NCI-H2081 treated with DMSO at 0.1 percent for 48 hours (cell line): ENCODE measurements around the gene KRTAP5-2.
"Not testable (repeated sequence)": the region's sequence is repeated elsewhere in the genome, so short reads cannot be mapped to it uniquely, and the experiment has no call there.

ENCODE experiments used
- DNase-seq: peaks from one replicate; lab custom pipeline; 2025; lab: John Stamatoyannopoulos, UW

Gene KRTAP5-2, protein sequence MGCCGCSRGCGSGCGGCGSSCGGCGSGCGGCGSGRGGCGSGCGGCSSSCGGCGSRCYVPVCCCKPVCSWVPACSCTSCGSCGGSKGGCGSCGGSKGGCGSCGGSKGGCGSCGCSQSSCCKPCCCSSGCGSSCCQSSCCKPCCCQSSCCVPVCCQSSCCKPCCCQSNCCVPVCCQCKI

GRCh38 chr11:1597994-1598380 is at the start of gene KRTAP5-2:
TSS of gene KRTAP5-2 (minus strand) at chr11:1598294. CDS start at chr11:1598250, 44 bp downstream.
- DNase-seq, result no peak

- not testable (repeated sequence) for DNase-seq
These were observed 48.4 kb upstream of the KRTAP5-2 start for GRCh38 chr11:1646540-1646939.

- no peak for DNase-seq
These were observed 47.3 kb upstream of the KRTAP5-2 start for GRCh38 chr11:1645357-1645821.

DNA sequence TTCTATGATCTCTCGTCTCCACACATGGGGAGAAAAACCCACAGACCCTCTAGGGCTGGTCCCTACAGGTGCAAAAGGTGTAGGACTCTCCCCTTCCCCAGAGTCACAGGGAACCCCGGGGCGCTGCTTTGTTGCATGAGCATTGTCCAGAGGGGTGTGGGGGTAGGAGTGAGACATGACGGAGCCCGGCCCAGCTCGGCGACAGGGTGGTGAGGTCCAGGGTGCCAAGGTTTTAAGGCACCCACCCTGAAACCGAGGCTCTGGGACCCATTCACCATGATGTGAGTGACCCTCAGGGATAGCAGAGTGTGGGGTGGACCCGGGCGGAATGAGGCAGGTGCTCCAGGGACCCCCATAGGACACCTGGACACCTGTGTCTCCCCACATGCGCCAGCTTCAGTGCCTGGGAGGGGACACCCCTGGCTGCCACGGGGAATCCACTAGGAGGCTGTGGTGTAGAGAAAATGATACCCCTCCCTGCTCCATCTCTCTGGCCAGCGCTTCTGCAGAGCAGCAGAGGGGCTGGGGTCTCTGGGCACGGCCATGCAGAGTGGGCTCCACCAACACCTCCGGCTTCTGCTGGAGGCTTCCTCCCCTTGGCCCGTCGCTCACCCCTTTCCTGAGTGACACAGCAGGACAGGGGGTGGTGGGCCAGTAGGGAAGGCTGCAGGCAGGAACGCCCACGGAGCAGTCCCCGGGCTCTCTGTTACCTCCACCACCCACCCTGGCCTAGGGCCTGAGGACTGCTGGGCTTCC is 46.7 kb upstream of the KRTAP5-2 start:
- DNase-seq, result no peak

GRCh38 chr11:1643146-1643690 is 45.1 kb upstream of the KRTAP5-2 start:
- DNase-seq, result no peak

GRCh38 chr11:1642288-1643145 is 44.4 kb upstream of the KRTAP5-2 start:
- DNase-seq, result no peak

DNA sequence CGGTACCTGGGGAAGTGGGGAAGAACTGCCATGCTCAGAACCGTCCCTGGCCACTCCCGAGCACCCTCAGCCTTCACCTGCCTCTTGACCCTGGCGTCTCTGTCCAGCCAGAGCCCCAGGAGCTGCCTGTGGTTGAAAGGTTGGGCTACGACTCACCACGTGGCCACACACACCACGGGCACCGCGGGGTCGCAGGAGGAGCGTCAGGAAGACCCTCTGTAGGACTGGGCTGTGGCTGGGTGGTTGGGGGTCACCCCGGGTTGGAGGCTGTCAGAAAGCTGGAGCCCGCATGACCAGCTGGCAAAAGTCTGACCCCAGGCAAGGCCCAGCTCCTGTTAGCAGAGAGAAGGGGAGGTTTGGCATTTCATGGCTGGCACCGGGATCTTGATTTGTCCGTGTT is 43.0 kb upstream of the KRTAP5-2 start:
- no peak for DNase-seq

GRCh38 chr11:1640076-1640946 is 42.2 kb upstream of the KRTAP5-2 start:
- no peak for DNase-seq

GRCh38 chr11:1639666-1640065 is 41.6 kb upstream of the KRTAP5-2 start:
- no peak for DNase-seq

- peak; percentile 29 for DNase-seq
These were observed 41.1 kb upstream of the KRTAP5-2 start for GRCh38 chr11:1639102-1639620.

DNA sequence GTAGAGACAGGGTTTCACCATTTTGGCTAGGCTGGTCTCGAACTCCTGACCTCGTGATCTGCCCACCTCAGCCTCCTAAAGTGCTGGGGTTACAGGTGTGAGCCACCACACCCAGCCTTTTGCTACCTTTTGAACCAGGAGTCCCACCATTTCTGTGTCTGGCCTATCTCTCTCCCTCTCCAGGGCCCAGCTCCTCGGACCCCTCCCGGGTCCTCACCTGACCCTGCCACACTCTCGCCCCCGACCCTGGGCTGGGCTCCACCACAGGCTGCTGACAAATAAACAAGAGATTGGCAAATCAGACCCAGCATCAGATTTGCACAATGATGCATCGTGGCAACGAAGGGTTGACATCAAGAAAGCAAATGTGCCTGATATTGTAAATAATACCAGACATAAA is 40.2 kb upstream of the KRTAP5-2 start:
- DNase-seq, result no peak

- no peak for DNase-seq
These were observed 39.5 kb upstream of the KRTAP5-2 start for GRCh38 chr11:1637628-1638027.

GRCh38 chr11:1636291-1636950 is 38.3 kb upstream of the KRTAP5-2 start:
- no peak for DNase-seq

DNA sequence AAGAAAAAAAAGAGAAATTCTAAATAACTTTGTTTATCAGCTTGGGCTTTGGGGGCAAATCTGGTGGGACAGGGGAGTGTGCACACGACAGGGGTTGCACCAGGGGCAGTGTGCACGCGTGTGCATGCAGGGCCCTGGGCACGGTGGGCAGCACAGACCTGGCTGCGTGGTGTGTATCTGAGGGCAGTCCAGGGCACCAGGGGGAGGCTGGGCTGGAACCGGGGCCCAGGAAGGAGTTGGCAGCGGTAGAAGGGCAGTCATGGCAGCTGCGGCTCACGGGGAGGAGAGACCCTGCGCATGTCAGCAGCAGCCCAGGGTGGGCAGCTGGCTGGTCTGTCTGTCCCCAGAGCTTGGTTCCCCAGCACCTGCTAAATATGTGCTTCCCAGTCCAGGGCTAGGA is 35.8 kb upstream of the KRTAP5-2 start:
- DNase-seq, result no peak

GRCh38 chr11:1632053-1632714 is 34.1 kb upstream of the KRTAP5-2 start:
- no peak for DNase-seq

DNA sequence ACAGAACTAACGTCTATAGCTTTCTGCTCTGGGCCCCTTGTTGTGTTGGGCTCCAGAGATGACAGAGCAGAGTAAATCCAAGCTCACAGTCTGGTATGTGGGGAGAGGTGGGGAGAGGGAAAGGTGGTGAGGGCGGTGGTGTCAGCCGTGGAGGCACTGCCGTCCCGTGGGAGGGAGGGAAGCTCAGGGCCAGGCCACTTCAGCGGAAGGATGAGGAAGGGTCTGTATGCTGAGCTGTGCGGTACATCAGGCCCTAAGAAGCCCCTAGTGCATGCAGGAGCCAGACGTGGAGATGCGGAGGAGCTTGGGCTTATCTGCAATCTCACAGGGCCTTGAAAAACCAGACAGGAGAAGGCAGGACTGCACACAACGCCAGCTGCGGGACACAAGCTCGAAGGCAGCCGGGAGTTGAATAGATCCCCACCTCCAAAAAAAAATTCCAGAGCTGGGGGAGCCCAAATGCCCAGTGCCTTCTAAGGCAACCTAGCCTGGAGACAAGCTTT is 33.0 kb upstream of the KRTAP5-2 start:
- DNase-seq, result no peak

GRCh38 chr11:1630271-1630670 is 32.2 kb upstream of the KRTAP5-2 start:
- no peak for DNase-seq

DNA sequence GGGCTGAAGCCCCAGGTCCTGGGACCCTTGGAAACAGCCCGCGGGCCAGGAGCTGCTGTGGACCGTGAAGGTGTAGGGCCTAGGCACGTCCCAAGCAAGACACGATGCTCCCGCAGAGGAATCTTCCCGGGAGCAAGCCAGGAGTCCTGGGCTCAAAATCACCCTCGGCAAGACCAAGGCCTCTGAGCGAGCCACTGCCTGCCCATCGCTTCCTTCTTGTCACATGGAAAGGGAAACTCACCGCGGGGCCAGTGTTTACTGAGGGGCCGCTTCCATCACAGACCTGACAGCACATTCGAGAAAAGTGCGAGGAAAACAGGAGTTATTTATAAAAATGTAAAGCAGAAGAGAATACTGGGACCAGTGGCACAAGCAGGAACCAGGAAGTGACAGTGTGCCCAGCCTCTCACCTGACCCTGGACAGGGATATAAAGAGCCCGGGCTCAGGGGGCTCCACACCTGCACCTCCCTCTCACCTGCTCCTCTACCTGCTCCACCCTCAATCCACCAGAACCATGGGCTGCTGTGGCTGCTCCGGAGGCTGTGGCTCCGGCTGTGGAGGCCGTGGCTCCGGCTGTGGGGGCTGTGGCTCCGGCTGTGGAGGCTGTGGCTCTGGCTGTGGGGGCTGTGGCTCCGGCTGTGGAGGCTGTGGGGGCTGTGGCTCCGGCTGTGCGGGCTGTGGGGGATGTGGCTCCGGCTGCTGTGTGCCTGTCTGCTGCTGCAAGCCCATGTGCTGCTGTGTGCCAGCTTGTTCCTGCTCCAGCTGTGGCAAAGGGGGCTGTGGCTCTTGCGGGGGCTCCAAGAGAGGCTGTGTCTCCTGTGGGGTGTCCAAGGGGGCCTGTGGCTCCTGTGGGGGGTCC is 31.5 kb upstream of the KRTAP5-2 start, which contains the start of gene KRTAP5-5:
KRTAP5-5 (plus strand) TSS at position 450 of the 860 bp plus-strand sequence; CDS start at position 516, 66 bp downstream.
- DNase-seq, result no peak
